RWPE1 (cell line): ENCODE results near the gene SMARCD1.
A peak's percentile ranks its signal among the peaks of the same experiment; 100 is the strongest.

Source experiments
- CTCF ChIA-PET: fragments of 350-600 bp; sonication (Branson Sonifier 250); formaldehyde crosslinking; extraction: SDS; loops from one replicate; lab custom pipeline; 2021; lab: Yijun Ruan, JAX
- POLR2A ChIA-PET: fragments of 400-600 bp; formaldehyde crosslinking; extraction: SDS; loops from one replicate; lab custom pipeline; 2020; ENCODE audit warnings: antibody characterized with exemption; ENCODE audit not compliant: low non-redundant PET; lab: Yijun Ruan, JAX
- DNase-seq: peaks from one replicate; pipeline ENCODE4 v3.0.0; 2012; ENCODE audit warnings: low spot score
- H3K27ac ChIP-seq: fragments of 450-650 bp; 2 replicates; pipeline ENCODE4 v1.5.1; 2017
- TF ChIP-seq, protein P1 (sequence below): fragments of 450-650 bp; conservative IDR thresholded peaks from 2 replicates; pipeline ENCODE4 v1.5.1; 2017; ENCODE audit warnings: low read depth, mild to moderate bottlenecking

SMARCD1 gene

DNA sequence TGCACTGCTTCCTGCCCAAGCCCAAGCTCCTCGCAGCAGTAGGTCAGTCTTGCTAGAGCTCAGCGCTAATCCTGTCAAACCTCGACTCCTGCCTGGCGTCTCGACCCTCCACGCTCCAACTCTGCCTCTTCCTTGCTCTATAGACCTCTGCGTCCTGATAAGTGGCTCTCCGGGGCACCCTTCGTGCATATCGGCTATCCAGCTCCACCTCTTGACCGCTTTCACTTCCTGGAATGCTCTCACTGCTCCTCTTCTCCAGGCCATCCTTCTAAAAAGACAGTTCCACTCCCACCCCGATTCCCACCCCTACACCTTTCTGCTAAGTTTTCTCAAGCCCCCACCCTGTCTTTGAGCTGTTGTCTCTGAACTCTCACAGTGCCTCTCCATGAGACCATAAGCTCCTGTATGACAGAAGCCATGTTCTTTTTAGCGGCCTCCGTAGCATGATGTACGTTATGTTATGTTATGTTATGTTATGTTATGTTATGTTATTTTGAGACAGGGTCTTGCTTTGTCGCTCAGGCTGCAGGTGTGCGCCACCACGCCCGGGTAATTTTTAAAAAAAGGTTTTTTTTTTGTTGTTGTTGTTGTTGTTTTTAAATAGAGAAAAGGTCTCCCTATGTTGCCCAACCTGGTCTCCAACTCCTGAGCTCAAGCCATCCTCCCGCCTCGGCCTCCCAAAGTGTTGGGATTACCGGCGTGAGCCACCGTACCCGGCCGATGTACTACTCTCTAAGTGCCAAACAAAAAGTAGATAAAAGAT lies 27.5 kb downstream of the SMARCD1 start:
- ChIA-PET POLR2A (interaction anchor here (0.6 to 1.1 kb wide), 4 partner anchors 15 to 874 kb away, joined by 3 to 4 read pairs (median 3); partner anchors contain the start of gene SMARCD1), CTCF (interaction anchor here (0.6 to 3.0 kb wide), 5 partner anchors 22 to 396 kb away, joined by 3 to 18 read pairs (median 4); partner anchors contain the start of genes AQP2 and SMARCD1)
- peak; percentile 49 for DNase-seq
- peak overlapping the region; percentile 92 for H3K27ac ChIP-seq
- TF ChIP-seq, protein P1, sequence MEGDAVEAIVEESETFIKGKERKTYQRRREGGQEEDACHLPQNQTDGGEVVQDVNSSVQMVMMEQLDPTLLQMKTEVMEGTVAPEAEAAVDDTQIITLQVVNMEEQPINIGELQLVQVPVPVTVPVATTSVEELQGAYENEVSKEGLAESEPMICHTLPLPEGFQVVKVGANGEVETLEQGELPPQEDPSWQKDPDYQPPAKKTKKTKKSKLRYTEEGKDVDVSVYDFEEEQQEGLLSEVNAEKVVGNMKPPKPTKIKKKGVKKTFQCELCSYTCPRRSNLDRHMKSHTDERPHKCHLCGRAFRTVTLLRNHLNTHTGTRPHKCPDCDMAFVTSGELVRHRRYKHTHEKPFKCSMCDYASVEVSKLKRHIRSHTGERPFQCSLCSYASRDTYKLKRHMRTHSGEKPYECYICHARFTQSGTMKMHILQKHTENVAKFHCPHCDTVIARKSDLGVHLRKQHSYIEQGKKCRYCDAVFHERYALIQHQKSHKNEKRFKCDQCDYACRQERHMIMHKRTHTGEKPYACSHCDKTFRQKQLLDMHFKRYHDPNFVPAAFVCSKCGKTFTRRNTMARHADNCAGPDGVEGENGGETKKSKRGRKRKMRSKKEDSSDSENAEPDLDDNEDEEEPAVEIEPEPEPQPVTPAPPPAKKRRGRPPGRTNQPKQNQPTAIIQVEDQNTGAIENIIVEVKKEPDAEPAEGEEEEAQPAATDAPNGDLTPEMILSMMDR: no peak

DNA sequence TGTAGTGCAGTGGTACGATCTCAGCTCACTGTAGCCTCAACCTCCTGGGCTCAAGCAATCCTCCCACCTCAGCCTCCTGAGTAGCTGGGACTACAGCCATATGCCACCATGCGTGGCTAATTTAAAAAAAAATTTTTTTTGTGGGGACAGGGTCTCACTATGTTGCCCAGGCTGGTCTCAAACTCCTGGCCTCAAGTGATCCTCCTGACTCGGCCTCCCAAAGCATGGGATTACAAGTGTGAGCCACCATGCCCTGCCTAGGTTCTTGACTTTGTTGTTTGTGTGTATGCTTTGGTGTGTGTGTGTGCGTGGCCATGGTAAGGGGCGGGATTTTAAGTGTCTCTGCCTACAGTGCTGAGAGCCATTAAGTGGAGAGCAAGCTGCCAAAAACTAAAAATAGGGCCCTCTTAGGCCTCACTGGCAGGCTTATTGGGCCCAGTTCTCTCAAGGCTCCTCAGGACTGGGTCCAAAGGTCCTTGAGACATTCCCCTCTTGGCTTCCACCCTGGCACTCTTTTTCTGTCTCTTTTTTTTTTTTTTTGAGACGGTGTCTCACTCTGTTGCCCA lies 32.0 kb downstream of the SMARCD1 start:
- ChIA-PET CTCF (no interaction called here), POLR2A (no interaction called here)
- DNase-seq: no peak
- H3K27ac ChIP-seq: no peak overlapping the region
- TF ChIP-seq, protein P1: no peak

DNA sequence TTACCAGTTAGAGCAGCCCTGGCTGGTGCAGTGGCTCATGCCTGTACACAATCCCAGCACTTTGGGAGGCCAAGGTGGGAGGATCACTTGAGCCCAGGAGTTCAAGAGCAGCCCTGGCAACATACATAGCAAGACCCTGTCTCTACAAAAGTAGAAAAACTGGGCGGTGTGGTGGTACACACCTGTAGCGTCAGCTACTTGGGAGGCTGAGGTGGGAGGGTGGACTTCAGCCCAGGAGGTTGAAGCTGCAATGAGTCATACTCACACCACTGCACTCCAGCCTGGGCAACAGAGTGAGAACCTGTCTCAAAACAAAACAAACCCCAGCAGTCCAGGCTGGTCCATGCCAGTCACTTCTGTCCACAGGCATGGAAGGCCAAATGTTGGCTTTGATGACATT lies 34.2 kb downstream of the SMARCD1 start:
- CTCF ChIA-PET: no interaction called here
- POLR2A ChIA-PET: no interaction called here
- no peak overlapping the region for H3K27ac ChIP-seq
- no peak for DNase-seq
- TF ChIP-seq, protein P1: no peak

DNA sequence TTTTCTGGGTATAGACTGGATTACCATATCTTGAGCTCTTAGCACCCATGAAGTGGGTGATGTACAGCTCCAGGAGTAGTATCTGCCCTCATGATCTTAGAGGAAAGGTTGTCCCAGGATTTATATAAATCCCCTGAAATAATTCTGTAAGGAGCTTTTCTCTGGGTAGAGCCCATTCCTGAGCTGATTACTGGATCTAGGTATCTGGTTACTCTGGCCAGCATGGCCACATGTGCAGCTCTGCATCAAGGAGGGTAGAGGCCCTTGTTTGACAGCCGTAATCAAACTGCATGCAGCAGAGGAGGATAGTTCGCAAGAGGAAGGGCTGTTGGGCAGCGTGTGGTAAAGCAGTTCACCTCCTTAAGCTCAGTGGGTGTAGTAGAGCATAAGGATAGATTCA lies 35.4 kb downstream of the SMARCD1 start:
- no peak for DNase-seq
- no peak overlapping the region for H3K27ac ChIP-seq
- ChIA-PET POLR2A (interaction anchor here (0.7 kb wide), 1 partner anchor 9 kb away, joined by 4 read pairs; the partner anchor contains the start of gene COX14), CTCF (interaction anchor here (0.6 kb wide), 2 partner anchors 140 to 764 kb away, joined by 3 read pairs; no protein-coding TSS in a partner anchor)
- TF ChIP-seq, protein P1: no peak

DNA sequence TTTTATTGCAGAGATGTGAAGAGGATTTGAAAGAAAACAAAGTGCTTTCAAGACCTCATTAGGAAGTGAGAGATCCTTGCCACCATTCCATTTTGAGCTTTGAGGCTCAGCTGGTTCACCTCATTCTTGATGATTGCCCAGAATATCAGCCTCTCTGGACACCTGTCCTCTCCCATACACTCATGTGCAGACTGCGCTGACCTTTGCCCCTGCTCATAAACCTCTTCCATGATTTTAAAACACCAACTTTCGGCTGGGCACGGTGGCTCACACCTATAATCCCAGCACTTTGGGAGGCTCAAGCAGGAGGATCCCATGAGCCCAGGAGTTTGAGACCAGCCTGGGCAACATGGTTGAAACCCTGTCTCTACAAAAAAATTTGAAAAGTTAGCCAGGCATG lies 35.8 kb downstream of the SMARCD1 start:
- no peak overlapping the region for H3K27ac ChIP-seq

DNA sequence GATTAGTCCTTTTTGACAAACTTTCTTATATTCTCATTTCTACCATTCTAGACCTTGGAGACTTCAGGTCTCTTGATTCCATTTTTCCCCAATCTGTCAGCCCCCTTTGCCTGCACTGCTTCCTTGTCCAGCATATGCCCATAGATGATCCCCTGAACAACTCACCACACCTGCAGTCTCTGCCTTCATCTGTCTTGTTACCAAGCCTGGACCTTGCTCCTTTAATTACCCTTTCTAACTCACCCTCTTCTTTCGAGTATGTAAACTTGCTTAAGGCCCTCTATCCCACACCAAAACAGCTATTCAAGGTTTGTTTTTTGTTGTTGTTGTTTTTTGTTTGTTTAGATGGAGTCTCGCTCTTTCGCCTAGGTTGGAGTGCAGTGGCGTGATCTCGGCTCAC lies 36.5 kb downstream of the SMARCD1 start:
- no peak for DNase-seq
- ChIA-PET CTCF (no interaction called here), POLR2A (no interaction called here)
- TF ChIP-seq, protein P1: no peak
- H3K27ac ChIP-seq: no peak overlapping the region

More for the DNA sequence above, 35.8 kb downstream of the SMARCD1 start:
- CTCF ChIA-PET: interaction anchor here (0.6 kb wide), 1 partner anchor 140 kb away, joined by 3 read pairs; no protein-coding TSS in a partner anchor
- DNase-seq: no peak
- POLR2A ChIA-PET: no interaction called here
- TF ChIP-seq, protein P1: no peak
